Adrenal gland (tissue), 12 donors: ENCODE measurements around the gene KCNK15. TPM values are rescaled to one million over a fixed set of nuclear protein-coding genes. Genes with fewer than 3 reads are reported as not detected.

Experiments
- DNase-seq, 7 donors: peaks; one replicate each; pipeline ENCODE4 v3.0.0-alpha.2; 2019 to 2020
- H3K27ac ChIP-seq, 5 donors: fragments of 200-600 bp; sonication (generic) in 4 of 5; 1 replicate in 3 of 5; 2 replicates in 2 of 5; pipeline versions ENCODE4 v1.5.1 to v1.8.0; 2016 to 2020; ENCODE audit warnings: mild to moderate bottlenecking in 1 of 5
- H3K27me3 ChIP-seq: fragments of 200-600 bp; 2 replicates; pipeline ENCODE4 v1.8.0; 2021
- H3K36me3 ChIP-seq, 2 donors: fragments of 200-600 bp; replicated peaks in 1 of 2; 1 replicate in 1 of 2; 2 replicates in 1 of 2; pipeline versions ENCODE4 v1.5.1 to v1.8.0; 2018 to 2022
- H3K4me1 ChIP-seq, 2 donors: fragments of 200-600 bp; replicated peaks in 1 of 2; 1 replicate in 1 of 2; 2 replicates in 1 of 2; pipeline versions ENCODE4 v1.5.1 to v1.8.0; 2018 to 2021
- H3K4me3 ChIP-seq, 4 donors: fragments of 200-600 bp; sonication (generic) in 3 of 4; one replicate each; pipeline ENCODE4 v1.5.1; 2016 to 2018
- H3K9me3 ChIP-seq, 3 donors: fragments of 200-600 bp; sonication (generic) in 1 of 3; replicated peaks in 1 of 3; 1 replicate in 2 of 3; 2 replicates in 1 of 3; pipeline versions ENCODE4 v1.5.1 to v1.8.0; 2016 to 2021
- CTCF ChIP-seq, 6 experiments: fragments of 450-650 bp in 4 of 6; fragments of 200-600 bp in 2 of 6; sonication (generic) in 1 of 6; IDR thresholded peaks; 1 replicate in 5 of 6; 2 replicates in 1 of 6; pipeline versions ENCODE4 v1.5.1 to v1.8.0; 2016 to 2021; ENCODE audit warnings: antibody characterized with exemption in 6 of 6, mild to moderate bottlenecking in 2 of 6, moderate library complexity in 1 of 6
- POLR2A ChIP-seq, 2 donors: fragments of 450-650 bp; IDR thresholded peaks; one replicate each; pipeline ENCODE4 v1.6.1; 2017; ENCODE audit warnings: antibody characterized with exemption in 2 of 2, mild to moderate bottlenecking in 2 of 2, moderate library complexity in 1 of 2
- WGBS, 4 donors: extraction: QIAGEN DNeasy Blood & Tissue Kit in 2 of 4; methylation state at CpG; one replicate each; pipeline versions ENCODE4 v1.1.5 to v1.1.7; 2013 to 2017; 5-methylcytosine and 5-hydroxymethylcytosine counted together
- intact Hi-C, 2 donors: fragments of 100-400 bp; cut with DNase I; formaldehyde crosslinking; loops; one replicate each; pipeline versions ENCODE4 v1.14.1 to v1.15.0; 2022 to 2023
- polyA plus RNA-seq, 3 donors: library from polyadenylated mRNA; stranded (reverse); fragments of 200-250 nt in 2 of 3; fragments of 350-450 nt in 1 of 3; fragmentation: Illumina TruSeq in 1 of 3; extraction: RNeasy Lipid Tissue Mini Kit (QIAGEN cat#74804) in 1 of 3; gene quantifications; one replicate each; pipeline ENCODE4 v1.2.3, GENCODE V29; 2013 to 2014
- total RNA-seq, 9 donors: library from RNA; depleted of rRNA in 4 of 9; stranded (reverse); fragments of >200 nt in 4 of 9; fragments of 120-200 nt in 1 of 9; fragmentation: NEBNext Ultra II Directional in 1 of 9; extraction: Animal tissue kit (Norgen Biotek cat#: 25700) in 1 of 9; gene quantifications; one replicate each; pipeline versions ENCODE4 v1.1.0 to v1.2.4, GENCODE V29; 2013 to 2023
- donor health status: healthy with polysubstance abuse.
- donor health status: Bipolar disorder and iron deficiency.
- donor health status: DM: yes; HTN: yes; CAD: no.
- donor health status: DM: no; HTN: no; CAD: no.
- donor health status: DM: no; HTN: no; CAD: no.
- donor health status: DM: yes; HTN: yes; CAD: no.

The KCNK15 gene
- total and polyA plus RNA-seq, 12 donors, result 0.42 to 11.0 (median 1.4) TPM

GRCh38 chr20:44720997-44721784 is 24.5 kb upstream of the KCNK15 start:
- no peaks in the 10 kb centered on the region for H3K27me3 ChIP-seq
- intact Hi-C loops, result no loop called here
- H3K27ac ChIP-seq, result peak overlapping the region; percentile 49 to 92 (median 80)
- 30 to 46% (median 36%) methylated on average over 11 of the region's 11 CpGs for WGBS, 4 donors
- H3K9me3 ChIP-seq, result no peaks in the 10 kb centered on the region
- no peak overlapping the region for H3K4me3 ChIP-seq
- no peak for TF ChIP-seq CTCF (IDR thresholded peaks at IDR 0.05)
- TF ChIP-seq POLR2A (IDR thresholded peaks at IDR 0.05), result no peak
- peaks cover 18 to 25% of the 10 kb centered on the region in 2 donors for H3K4me1 ChIP-seq
- no peaks in the 10 kb centered on the region for H3K36me3 ChIP-seq
- DNase-seq, result peak in 6 of 7 donors; percentile 48 to 79 (median 74)

GRCh38 chr20:44721785-44722054 is 23.9 kb upstream of the KCNK15 start:
- peak overlapping the region in 3 of 5 donors; percentile 49 to 80 (median 55) for H3K27ac ChIP-seq
- no peak for DNase-seq
- WGBS, 4 donors, result 75 to 94% (median 87%) methylated on average over 1 of the region's 1 CpG
- no peak for TF ChIP-seq CTCF (IDR thresholded peaks at IDR 0.05)
- no peak overlapping the region for H3K4me3 ChIP-seq
- intact Hi-C loops, result no loop called here
- H3K4me1 ChIP-seq, result peaks cover 16 to 23% of the 10 kb centered on the region in 2 donors
- H3K9me3 ChIP-seq, result no peaks in the 10 kb centered on the region
- no peaks in the 10 kb centered on the region for H3K27me3 ChIP-seq
- no peaks in the 10 kb centered on the region for H3K36me3 ChIP-seq

- Histone ChIP-seq H3K4me1 (peaks cover 16 to 23% of the 10 kb centered on the region in 2 donors), H3K27me3 (no peaks in the 10 kb centered on the region), H3K36me3 (no peaks in the 10 kb centered on the region), H3K27ac (no peak overlapping the region), H3K4me3 (no peak overlapping the region), H3K9me3 (no peaks in the 10 kb centered on the region)
- WGBS, 4 donors, result 82 to 94% (median 83%) methylated on average over 2 of the region's 2 CpGs
- intact Hi-C loops, result no loop called here
- no peak for DNase-seq
- TF ChIP-seq CTCF (IDR thresholded peaks at IDR 0.05) (no peak), POLR2A (IDR thresholded peaks at IDR 0.05) (no peak)
Observed at GRCh38 chr20:44722990-44723389, 22.7 kb upstream of the KCNK15 start.

GRCh38 chr20:44723391-44723790 is 22.3 kb upstream of the KCNK15 start:
- Histone ChIP-seq H3K9me3 (no peaks in the 10 kb centered on the region), H3K27me3 (no peaks in the 10 kb centered on the region), H3K4me3 (no peak overlapping the region), H3K36me3 (no peaks in the 10 kb centered on the region), H3K4me1 (peaks cover 16 to 24% of the 10 kb centered on the region in 2 donors), H3K27ac (no peak overlapping the region)
- DNase-seq, result no peak
- TF ChIP-seq POLR2A (IDR thresholded peaks at IDR 0.05) (no peak), CTCF (IDR thresholded peaks at IDR 0.05) (no peak)
- 73 to 92% (median 74%) methylated on average over 7 of the region's 7 CpGs for WGBS, 4 donors
- intact Hi-C loops, result no loop called here
